ENCODE data around the gene UBASH3A. TPM values are rescaled to one million over a fixed set of nuclear protein-coding genes. Genes with fewer than 3 reads are reported as not detected.

Gene UBASH3A
- total RNA-seq, 1 donor from 2014 or later: not detected

GRCh38 chr21:42448686-42449085 is 45.0 kb downstream of the UBASH3A start:
- peaks cover 20% of the 10 kb centered on the region for H3K4me1 Mint-ChIP-seq
- no peaks in the 10 kb centered on the region for H3K36me3 Mint-ChIP-seq
- no peaks in the 10 kb centered on the region for H3K9me3 ChIP-seq (ENCODE audit: low read depth)
- no peak overlapping the region for H3K27ac Mint-ChIP-seq
- no peaks in the 10 kb centered on the region for H3K27me3 ChIP-seq
- no peak overlapping the region for H3K4me3 Mint-ChIP-seq
- peaks cover 11% of the 10 kb centered on the region for H3K27me3 Mint-ChIP-seq (ENCODE audit: insufficient read depth, low read depth)
- H3K4me1 ChIP-seq: no peaks in the 10 kb centered on the region
- no peak overlapping the region for H3K4me3 ChIP-seq
- no peaks in the 10 kb centered on the region for H4K20me1 ChIP-seq (ENCODE audit: low read depth)
- no peak overlapping the region for H3K9ac ChIP-seq
- no peaks in the 10 kb centered on the region for H3K9me3 Mint-ChIP-seq
- H3K79me2 ChIP-seq (ENCODE audit: low read depth): no peaks in the 10 kb centered on the region
- no peak for TF ChIP-seq EZH2phosphoT487 (IDR thresholded peaks at IDR 0.05)
- TF ChIP-seq EZH2 (IDR thresholded peaks at IDR 0.05): no peak
- TF ChIP-seq, protein P1, sequence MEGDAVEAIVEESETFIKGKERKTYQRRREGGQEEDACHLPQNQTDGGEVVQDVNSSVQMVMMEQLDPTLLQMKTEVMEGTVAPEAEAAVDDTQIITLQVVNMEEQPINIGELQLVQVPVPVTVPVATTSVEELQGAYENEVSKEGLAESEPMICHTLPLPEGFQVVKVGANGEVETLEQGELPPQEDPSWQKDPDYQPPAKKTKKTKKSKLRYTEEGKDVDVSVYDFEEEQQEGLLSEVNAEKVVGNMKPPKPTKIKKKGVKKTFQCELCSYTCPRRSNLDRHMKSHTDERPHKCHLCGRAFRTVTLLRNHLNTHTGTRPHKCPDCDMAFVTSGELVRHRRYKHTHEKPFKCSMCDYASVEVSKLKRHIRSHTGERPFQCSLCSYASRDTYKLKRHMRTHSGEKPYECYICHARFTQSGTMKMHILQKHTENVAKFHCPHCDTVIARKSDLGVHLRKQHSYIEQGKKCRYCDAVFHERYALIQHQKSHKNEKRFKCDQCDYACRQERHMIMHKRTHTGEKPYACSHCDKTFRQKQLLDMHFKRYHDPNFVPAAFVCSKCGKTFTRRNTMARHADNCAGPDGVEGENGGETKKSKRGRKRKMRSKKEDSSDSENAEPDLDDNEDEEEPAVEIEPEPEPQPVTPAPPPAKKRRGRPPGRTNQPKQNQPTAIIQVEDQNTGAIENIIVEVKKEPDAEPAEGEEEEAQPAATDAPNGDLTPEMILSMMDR (IDR thresholded peaks at IDR 0.05): no peak
- H3K27ac ChIP-seq: no peak overlapping the region
- H3K4me2 ChIP-seq: no peak overlapping the region
- no peaks in the 10 kb centered on the region for H3K36me3 ChIP-seq
- H2AFZ ChIP-seq (replicated peaks): no peak overlapping the region
- no peak for DNase-seq (ENCODE audit: low spot score)
- peaks cover 3% of the 10 kb centered on the region for H3F3A ChIP-seq (ENCODE audit: low read depth)

DNA sequence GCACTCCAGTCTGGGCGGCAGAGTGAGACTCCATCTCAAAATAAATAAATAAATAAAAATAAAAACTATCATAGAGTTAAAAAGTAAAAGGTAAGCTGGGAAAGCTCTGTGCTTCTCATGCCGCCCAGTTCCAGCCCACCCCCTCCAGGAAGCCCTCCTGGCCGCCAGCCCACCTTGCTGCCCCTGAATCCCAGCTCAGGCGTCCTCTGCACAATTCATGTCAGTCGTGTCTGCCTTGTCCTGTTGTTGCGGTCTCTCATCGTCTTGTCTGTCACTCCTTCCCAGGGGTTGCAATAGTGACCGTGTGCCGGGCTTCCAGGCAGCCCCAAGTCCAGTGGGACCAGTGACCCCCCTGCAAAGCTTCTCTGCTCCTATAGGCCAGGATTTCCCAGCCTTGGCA is 48.2 kb downstream of the UBASH3A start:
- Mint-ChIP-seq H3K36me3 (no peaks in the 10 kb centered on the region), H3K27me3 (ENCODE audit: insufficient read depth, low read depth) (peaks cover 10% of the 10 kb centered on the region), H3K27ac (no peak overlapping the region), H3K4me1 (peaks cover 34% of the 10 kb centered on the region), H3K4me3 (no peak overlapping the region), H3K9me3 (no peaks in the 10 kb centered on the region)
- Histone ChIP-seq H3K9ac (no peak overlapping the region), H4K20me1 (ENCODE audit: low read depth) (no peaks in the 10 kb centered on the region), H3K4me3 (no peak overlapping the region), H3K4me1 (no peaks in the 10 kb centered on the region), H3K9me3 (ENCODE audit: low read depth) (no peaks in the 10 kb centered on the region), H3K27ac (no peak overlapping the region), H3K79me2 (ENCODE audit: low read depth) (no peaks in the 10 kb centered on the region), H3F3A (ENCODE audit: low read depth) (peaks cover 3% of the 10 kb centered on the region), H2AFZ (replicated peaks) (no peak overlapping the region), H3K27me3 (no peaks in the 10 kb centered on the region), H3K4me2 (no peak overlapping the region), H3K36me3 (no peaks in the 10 kb centered on the region)
- DNase-seq (ENCODE audit: low spot score): no peak
- TF ChIP-seq EZH2 (IDR thresholded peaks at IDR 0.05) (no peak), EZH2phosphoT487 (IDR thresholded peaks at IDR 0.05) (no peak)
- TF ChIP-seq, protein P1 (IDR thresholded peaks at IDR 0.05): no peak

- no peak overlapping the region for H3K4me3 ChIP-seq
- H3K79me2 ChIP-seq (ENCODE audit: low read depth): no peaks in the 10 kb centered on the region
- no peak overlapping the region for H3K9ac ChIP-seq
- no peak overlapping the region for H2AFZ ChIP-seq (replicated peaks)
- no peaks in the 10 kb centered on the region for H4K20me1 ChIP-seq (ENCODE audit: low read depth)
- no peaks in the 10 kb centered on the region for H3K36me3 ChIP-seq
- H3K27me3 Mint-ChIP-seq (ENCODE audit: insufficient read depth, low read depth): peaks cover 9% of the 10 kb centered on the region
- no peaks in the 10 kb centered on the region for H3K4me1 ChIP-seq
- H3K4me2 ChIP-seq: no peak overlapping the region
- H3K27ac Mint-ChIP-seq: peak overlapping the region; percentile 90
- peaks cover 3% of the 10 kb centered on the region for H3F3A ChIP-seq (ENCODE audit: low read depth)
- DNase-seq (ENCODE audit: low spot score): no peak
- H3K4me3 Mint-ChIP-seq: no peak overlapping the region
- peaks cover 34% of the 10 kb centered on the region for H3K4me1 Mint-ChIP-seq
- no peak overlapping the region for H3K27ac ChIP-seq
- H3K36me3 Mint-ChIP-seq: no peaks in the 10 kb centered on the region
- no peak for TF ChIP-seq EZH2 (IDR thresholded peaks at IDR 0.05)
- no peak for TF ChIP-seq EZH2phosphoT487 (IDR thresholded peaks at IDR 0.05)
- TF ChIP-seq, protein P1 (IDR thresholded peaks at IDR 0.05): no peak
- no peaks in the 10 kb centered on the region for H3K9me3 ChIP-seq (ENCODE audit: low read depth)
- H3K9me3 Mint-ChIP-seq: no peaks in the 10 kb centered on the region
- no peaks in the 10 kb centered on the region for H3K27me3 ChIP-seq
Measured at GRCh38 chr21:42452401-42453223, 48.9 kb downstream of the UBASH3A start.
